ENCODE results near the gene CABLES1.

The CABLES1 gene

GRCh38 chr18:23302851-23303527 lies 167.7 kb downstream of the CABLES1 start:
- peaks cover 4% of the 10 kb centered on the region for H3K36me3 Mint-ChIP-seq
- DNase-seq = no peak
- H3K4me1 Mint-ChIP-seq = peaks cover 18% of the 10 kb centered on the region
- H3K4me3 Mint-ChIP-seq = no peak overlapping the region
- no peak overlapping the region for H3K27ac Mint-ChIP-seq
- CTCF ChIA-PET = no interaction called here
- H3K9me3 Mint-ChIP-seq = no peaks in the 10 kb centered on the region
- H3K27me3 Mint-ChIP-seq = no peaks in the 10 kb centered on the region

GRCh38 chr18:23306822-23307221 lies 171.5 kb downstream of the CABLES1 start:
- no peak for DNase-seq
- Mint-ChIP-seq H3K27me3 (no peaks in the 10 kb centered on the region), H3K27ac (no peak overlapping the region), H3K4me1 (peaks cover 32% of the 10 kb centered on the region), H3K4me3 (no peak overlapping the region), H3K36me3 (peaks cover 4% of the 10 kb centered on the region), H3K9me3 (no peaks in the 10 kb centered on the region)
- CTCF ChIA-PET = no interaction called here

GRCh38 chr18:23307567-23308295 lies 172.4 kb downstream of the CABLES1 start:
- peaks cover 41% of the 10 kb centered on the region for H3K4me1 Mint-ChIP-seq
- peaks cover 4% of the 10 kb centered on the region for H3K36me3 Mint-ChIP-seq
- H3K27me3 Mint-ChIP-seq = no peaks in the 10 kb centered on the region
- H3K9me3 Mint-ChIP-seq = no peaks in the 10 kb centered on the region
- CTCF ChIA-PET = interaction anchor here (1.0 kb wide), 1 partner anchor 77 kb away, joined by 3 read pairs; no protein-coding TSS in a partner anchor
- H3K4me3 Mint-ChIP-seq = no peak overlapping the region
- peak overlapping the region; percentile 89 for H3K27ac Mint-ChIP-seq
- DNase-seq = peak; percentile 58
